ENCODE measurements around the gene IFNL2.

Gene IFNL2

GRCh38 chr19:39299832-39300231 is 31.6 kb downstream of the IFNL2 start:
- FAIRE-seq, result no peak

GRCh38 chr19:39301021-39301420 is 32.8 kb downstream of the IFNL2 start:
- FAIRE-seq, result no peak
- no peak for TF ChIP-seq CTCF (IDR thresholded peaks at IDR 0.05; ENCODE audit: insufficient read depth, missing control alignments)

More at GRCh38 chr19:39299832-39300231, 31.6 kb downstream of the IFNL2 start:
- TF ChIP-seq CTCF (IDR thresholded peaks at IDR 0.05; ENCODE audit: insufficient read depth, missing control alignments), result no peak
- no peak for DNase-seq (ENCODE audit: insufficient read length, low spot score)

GRCh38 chr19:39301562-39301961 is 33.4 kb downstream of the IFNL2 start:
- no peak for DNase-seq (ENCODE audit: insufficient read length, low spot score)
- no peak for TF ChIP-seq CTCF (IDR thresholded peaks at IDR 0.05; ENCODE audit: insufficient read depth, missing control alignments)
- FAIRE-seq, result no peak

More at GRCh38 chr19:39301021-39301420, 32.8 kb downstream of the IFNL2 start:
- no peak for DNase-seq (ENCODE audit: insufficient read length, low spot score)

- no peak for TF ChIP-seq CTCF (IDR thresholded peaks at IDR 0.05; ENCODE audit: insufficient read depth, missing control alignments)
- no peak for DNase-seq (ENCODE audit: insufficient read length, low spot score)
- FAIRE-seq, result no peak
These were observed 35.4 kb downstream of the IFNL2 start for GRCh38 chr19:39303373-39304184.

- no peak for DNase-seq (ENCODE audit: insufficient read length, low spot score)
- no peak for TF ChIP-seq CTCF (IDR thresholded peaks at IDR 0.05; ENCODE audit: insufficient read depth, missing control alignments)
- no peak for FAIRE-seq
These were observed 36.0 kb downstream of the IFNL2 start for GRCh38 chr19:39304185-39304513.

GRCh38 chr19:39304701-39305571 is 36.7 kb downstream of the IFNL2 start:
- FAIRE-seq, result no peak
- no peak for DNase-seq (ENCODE audit: insufficient read length, low spot score)
- TF ChIP-seq CTCF (IDR thresholded peaks at IDR 0.05; ENCODE audit: insufficient read depth, missing control alignments), result no peak

Data from D721Med (cell line).